Caco-2 (cell line): ENCODE results near the gene HNF1A. TPM values are rescaled to one million over a fixed set of nuclear protein-coding genes. Genes with fewer than 3 reads are reported as not detected.

ENCODE experiments used
- BruUV-seq: library from RNA; stranded (reverse); fragments of 400-500 nt; replicated peaks from 2 replicates; lab custom pipeline; 2021; lab: Mats Ljungman, UMichigan
- CTCF ChIA-PET: fragments of 300-600 bp; sonication (Branson Sonifier 250); formaldehyde crosslinking; loops from one replicate; lab custom pipeline; 2022; ENCODE audit warnings: antibody characterized with exemption; lab: Charles Lee
- POLR2A ChIA-PET: fragments of 300-600 bp; sonication (Branson Sonifier 250); formaldehyde crosslinking; loops from one replicate; lab custom pipeline; 2022; ENCODE audit warnings: antibody characterized with exemption; lab: Charles Lee
- DNase-seq, 2 experiments: peaks; one replicate each; pipeline versions ENCODE4 v3.0.0 to v3.0.0-alpha.2; 2020 to 2022
- H3K27me3 ChIP-seq: replicated peaks from 2 replicates; pipeline ENCODE4 v1.6.0; 2011; ENCODE audit warnings: low read length; ENCODE audit not compliant: control insufficient read depth, insufficient read depth
- H3K36me3 ChIP-seq: 2 replicates; pipeline ENCODE4 v1.5.1; 2011; ENCODE audit warnings: low read length; ENCODE audit not compliant: control insufficient read depth, insufficient read depth
- H3K4me1 ChIP-seq: fragments of 250-450 bp; sonication (Bioruptor Pico); 2 replicates; pipeline ENCODE4 v1.5.1; 2020; ENCODE audit warnings: mild to moderate bottlenecking
- H3K4me3 ChIP-seq: 2 replicates; pipeline ENCODE4 v1.5.1; 2011; ENCODE audit warnings: low read depth, mild to moderate bottlenecking, control low read depth, low read length
- H3K9me3 ChIP-seq: fragments of 250-450 bp; sonication (Bioruptor Pico); 2 replicates; pipeline ENCODE4 v1.5.1; 2020; ENCODE audit warnings: mild to moderate bottlenecking, moderate library complexity
- H3K27ac Mint-ChIP-seq: one replicate; pipeline ENCODE4 v1.8.0; 2022; ENCODE audit warnings: mixed read lengths; ENCODE audit not compliant: unreplicated experiment
- H3K27me3 Mint-ChIP-seq: one replicate; pipeline ENCODE4 v1.8.0; 2022; ENCODE audit warnings: mixed read lengths; ENCODE audit not compliant: insufficient read depth, unreplicated experiment
- H3K36me3 Mint-ChIP-seq: one replicate; pipeline ENCODE4 v1.8.0; 2022; ENCODE audit warnings: mild to moderate bottlenecking, mixed read lengths; ENCODE audit not compliant: insufficient read depth, unreplicated experiment
- H3K4me1 Mint-ChIP-seq: one replicate; pipeline ENCODE4 v1.8.0; 2022; ENCODE audit warnings: low read depth, mixed read lengths; ENCODE audit not compliant: unreplicated experiment
- H3K4me3 Mint-ChIP-seq: one replicate; pipeline ENCODE4 v1.8.0; 2022; ENCODE audit warnings: mild to moderate bottlenecking, moderate library complexity, mixed read lengths; ENCODE audit not compliant: unreplicated experiment
- H3K9me3 Mint-ChIP-seq: one replicate; pipeline ENCODE4 v1.8.0; 2022; ENCODE audit warnings: mixed read lengths; ENCODE audit not compliant: unreplicated experiment
- intact Hi-C: fragments of 100-400 bp; cut with micrococcal nuclease; formaldehyde crosslinking; loops from one replicate; pipeline ENCODE4 v1.10.0; 2022; ENCODE audit not compliant: unreplicated experiment
- total RNA-seq: library from RNA; stranded (reverse); gene quantifications from 2 replicates; pipeline ENCODE4 v1.2.3, GENCODE V29; 2022
- TF ChIP-seq, protein P1 (sequence below), 2 experiments: fragments of 200-600 bp in 1 of 2; IDR thresholded peaks; 1 replicate in 1 of 2; 2 replicates in 1 of 2; pipeline versions ENCODE4 v1.5.1 to v1.8.0; 2011 to 2022; ENCODE audit warnings: antibody characterized with exemption in 1 of 2, control low read depth in 1 of 2, inconsistent platforms in 1 of 2, low read depth in 1 of 2, low read length in 1 of 2, mild to moderate bottlenecking in 1 of 2, moderate library complexity in 1 of 2; ENCODE audit not compliant: insufficient read depth in 1 of 2, severe bottlenecking in 1 of 2, unreplicated experiment in 1 of 2

Gene HNF1A
- total RNA-seq, 1 experiment from 2014 or later, result 41.2 TPM

DNA sequence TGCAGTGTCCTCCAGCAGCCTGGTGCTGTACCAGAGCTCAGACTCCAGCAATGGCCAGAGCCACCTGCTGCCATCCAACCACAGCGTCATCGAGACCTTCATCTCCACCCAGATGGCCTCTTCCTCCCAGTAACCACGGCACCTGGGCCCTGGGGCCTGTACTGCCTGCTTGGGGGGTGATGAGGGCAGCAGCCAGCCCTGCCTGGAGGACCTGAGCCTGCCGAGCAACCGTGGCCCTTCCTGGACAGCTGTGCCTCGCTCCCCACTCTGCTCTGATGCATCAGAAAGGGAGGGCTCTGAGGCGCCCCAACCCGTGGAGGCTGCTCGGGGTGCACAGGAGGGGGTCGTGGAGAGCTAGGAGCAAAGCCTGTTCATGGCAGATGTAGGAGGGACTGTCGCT, 22.7 kb downstream of the HNF1A start:
- CTCF ChIA-PET, result no interaction called here
- intact Hi-C loops, result no loop called here

DNA sequence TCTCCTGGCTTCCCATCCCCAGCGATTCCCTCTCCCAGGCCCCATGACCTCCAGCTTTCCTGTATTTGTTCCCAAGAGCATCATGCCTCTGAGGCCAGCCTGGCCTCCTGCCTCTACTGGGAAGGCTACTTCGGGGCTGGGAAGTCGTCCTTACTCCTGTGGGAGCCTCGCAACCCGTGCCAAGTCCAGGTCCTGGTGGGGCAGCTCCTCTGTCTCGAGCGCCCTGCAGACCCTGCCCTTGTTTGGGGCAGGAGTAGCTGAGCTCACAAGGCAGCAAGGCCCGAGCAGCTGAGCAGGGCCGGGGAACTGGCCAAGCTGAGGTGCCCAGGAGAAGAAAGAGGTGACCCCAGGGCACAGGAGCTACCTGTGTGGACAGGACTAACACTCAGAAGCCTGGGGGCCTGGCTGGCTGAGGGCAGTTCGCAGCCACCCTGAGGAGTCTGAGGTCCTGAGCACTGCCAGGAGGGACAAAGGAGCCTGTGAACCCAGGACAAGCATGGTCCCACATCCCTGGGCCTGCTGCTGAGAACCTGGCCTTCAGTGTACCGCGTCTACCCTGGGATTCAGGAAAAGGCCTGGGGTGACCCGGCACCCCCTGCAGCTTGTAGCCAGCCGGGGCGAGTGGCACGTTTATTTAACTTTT, 23.6 kb downstream of the HNF1A start:
- no peak overlapping the region for H3K4me3 Mint-ChIP-seq
- CTCF ChIA-PET, result interaction anchor here (0.7 kb wide), 1 partner anchor 182 kb away, joined by 3 read pairs; no protein-coding TSS in a partner anchor
- Histone ChIP-seq H3K4me3 (no peak overlapping the region), H3K27me3 (no peaks in the 10 kb centered on the region), H3K36me3 (peaks cover 5% of the 10 kb centered on the region), H3K4me1 (no peaks in the 10 kb centered on the region), H3K9me3 (no peaks in the 10 kb centered on the region)
- no peak for DNase-seq
- H3K4me1 Mint-ChIP-seq, result no peaks in the 10 kb centered on the region
- peaks cover 75% of the 10 kb centered on the region for H3K36me3 Mint-ChIP-seq
- H3K27ac Mint-ChIP-seq, result peak overlapping the region; percentile 53
- TF ChIP-seq, protein P1, sequence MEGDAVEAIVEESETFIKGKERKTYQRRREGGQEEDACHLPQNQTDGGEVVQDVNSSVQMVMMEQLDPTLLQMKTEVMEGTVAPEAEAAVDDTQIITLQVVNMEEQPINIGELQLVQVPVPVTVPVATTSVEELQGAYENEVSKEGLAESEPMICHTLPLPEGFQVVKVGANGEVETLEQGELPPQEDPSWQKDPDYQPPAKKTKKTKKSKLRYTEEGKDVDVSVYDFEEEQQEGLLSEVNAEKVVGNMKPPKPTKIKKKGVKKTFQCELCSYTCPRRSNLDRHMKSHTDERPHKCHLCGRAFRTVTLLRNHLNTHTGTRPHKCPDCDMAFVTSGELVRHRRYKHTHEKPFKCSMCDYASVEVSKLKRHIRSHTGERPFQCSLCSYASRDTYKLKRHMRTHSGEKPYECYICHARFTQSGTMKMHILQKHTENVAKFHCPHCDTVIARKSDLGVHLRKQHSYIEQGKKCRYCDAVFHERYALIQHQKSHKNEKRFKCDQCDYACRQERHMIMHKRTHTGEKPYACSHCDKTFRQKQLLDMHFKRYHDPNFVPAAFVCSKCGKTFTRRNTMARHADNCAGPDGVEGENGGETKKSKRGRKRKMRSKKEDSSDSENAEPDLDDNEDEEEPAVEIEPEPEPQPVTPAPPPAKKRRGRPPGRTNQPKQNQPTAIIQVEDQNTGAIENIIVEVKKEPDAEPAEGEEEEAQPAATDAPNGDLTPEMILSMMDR (IDR thresholded peaks at IDR 0.05; ENCODE audit: insufficient read depth in 1 of 2, low read depth in 1 of 2, low read length in 1 of 2, severe bottlenecking in 1 of 2, unreplicated experiment in 1 of 2), result no peak
- no peaks in the 10 kb centered on the region for H3K9me3 Mint-ChIP-seq
- intact Hi-C loops, result loop anchor here (2.0 kb wide), 1 partner anchor 21 kb away; no protein-coding TSS in a partner anchor
- POLR2A ChIA-PET, result interaction anchor here (0.8 kb wide), 1 partner anchor 30 kb away, joined by 4 read pairs; no protein-coding TSS in a partner anchor
- no TSS peak for BruUV-seq
- no peaks in the 10 kb centered on the region for H3K27me3 Mint-ChIP-seq

More for the DNA sequence above, 22.7 kb downstream of the HNF1A start:
- H3K4me3 ChIP-seq, result no peak overlapping the region
- DNase-seq, result no peak
- H3K36me3 ChIP-seq, result peaks cover 5% of the 10 kb centered on the region
- peaks cover 75% of the 10 kb centered on the region for H3K36me3 Mint-ChIP-seq
- no peaks in the 10 kb centered on the region for H3K27me3 Mint-ChIP-seq
- no peaks in the 10 kb centered on the region for H3K4me1 Mint-ChIP-seq
- TF ChIP-seq, protein P1 (IDR thresholded peaks at IDR 0.05; ENCODE audit: insufficient read depth in 1 of 2, low read depth in 1 of 2, low read length in 1 of 2, severe bottlenecking in 1 of 2, unreplicated experiment in 1 of 2), result no peak
- BruUV-seq, result no TSS peak
- H3K9me3 ChIP-seq, result no peaks in the 10 kb centered on the region
- POLR2A ChIA-PET, result interaction anchor here (0.8 kb wide), 1 partner anchor 29 kb away, joined by 4 read pairs; no protein-coding TSS in a partner anchor
- no peaks in the 10 kb centered on the region for H3K9me3 Mint-ChIP-seq
- H3K4me3 Mint-ChIP-seq, result no peak overlapping the region
- H3K4me1 ChIP-seq, result no peaks in the 10 kb centered on the region
- H3K27ac Mint-ChIP-seq, result peak overlapping the region; percentile 53
- no peaks in the 10 kb centered on the region for H3K27me3 ChIP-seq

DNA sequence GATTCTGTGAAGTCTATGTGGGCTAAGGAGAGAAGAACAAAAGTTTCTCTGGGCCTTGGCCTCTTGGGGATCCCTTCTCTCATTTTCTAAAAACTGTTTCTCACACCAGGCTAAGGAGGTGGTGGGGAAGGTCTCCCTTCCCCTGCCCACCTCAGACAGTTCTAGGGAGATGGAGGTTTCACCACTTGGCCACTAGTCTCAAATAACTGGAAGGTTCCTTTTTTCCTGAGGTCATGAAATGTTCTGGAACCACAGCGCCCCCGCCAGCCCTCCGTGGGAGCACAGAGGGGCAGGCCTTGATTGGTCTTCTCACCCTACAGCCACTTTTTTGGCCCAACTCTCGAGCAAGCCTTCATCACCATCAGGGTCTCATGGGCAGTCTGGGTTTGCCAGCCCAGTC, 25.3 kb downstream of the HNF1A start:
- Mint-ChIP-seq H3K9me3 (no peaks in the 10 kb centered on the region), H3K4me1 (no peaks in the 10 kb centered on the region), H3K27me3 (no peaks in the 10 kb centered on the region), H3K36me3 (peaks cover 67% of the 10 kb centered on the region), H3K27ac (no peak overlapping the region), H3K4me3 (no peak overlapping the region)
- H3K36me3 ChIP-seq, result peaks cover 5% of the 10 kb centered on the region
- intact Hi-C loops, result loop anchor here (2.0 kb wide), 2 partner anchors 23 to 67 kb away; no protein-coding TSS in a partner anchor
- BruUV-seq, result no TSS peak
- no peaks in the 10 kb centered on the region for H3K27me3 ChIP-seq
- TF ChIP-seq, protein P1 (IDR thresholded peaks at IDR 0.05; ENCODE audit: insufficient read depth in 1 of 2, low read depth in 1 of 2, low read length in 1 of 2, severe bottlenecking in 1 of 2, unreplicated experiment in 1 of 2), result peak; percentile 44 to 49
- POLR2A ChIA-PET, result interaction anchor here (1.4 kb wide), 1 partner anchor 26 kb away, joined by 5 read pairs; the partner anchor contains the start of gene HNF1A
- no peak overlapping the region for H3K4me3 ChIP-seq
- peak in 1 of 2 experiments; percentile 66 for DNase-seq
- H3K9me3 ChIP-seq, result no peaks in the 10 kb centered on the region
- H3K4me1 ChIP-seq, result no peaks in the 10 kb centered on the region
- CTCF ChIA-PET, result interaction anchor here (0.5 to 2.0 kb wide), 3 partner anchors 20 to 238 kb away, joined by 3 to 10 read pairs (median 6); partner anchors contain the start of gene HNF1A
